H9 (cell line): Measurements from ENCODE around the gene CD28. TPM values are rescaled to one million over a fixed set of nuclear protein-coding genes. Genes with fewer than 3 reads are reported as not detected.

Experiments
- DNase-seq: peaks from one replicate; pipeline ENCODE4 v3.0.0-alpha.2; 2017
- H2AFZ ChIP-seq: one replicate; pipeline ENCODE4 v1.6.1; 2013; ENCODE audit warnings: mild to moderate bottlenecking, low read length, control low read depth, moderate library complexity
- H2AK5ac ChIP-seq: 2 replicates; pipeline ENCODE4 v1.6.1; 2013; ENCODE audit warnings: low read length, control low read depth, mixed read lengths; ENCODE audit not compliant: insufficient read length
- H2BK120ac ChIP-seq: one replicate; pipeline ENCODE4 v1.6.1; 2013; ENCODE audit warnings: low read depth, mild to moderate bottlenecking, low read length, control low read depth, inconsistent platforms; ENCODE audit not compliant: poor library complexity, severe bottlenecking
- H2BK12ac ChIP-seq: 2 replicates; pipeline ENCODE4 v1.6.1; 2013; ENCODE audit warnings: low read length, control low read depth, mixed read lengths, low read depth; ENCODE audit not compliant: insufficient read length
- H2BK15ac ChIP-seq: 2 replicates; pipeline ENCODE4 v1.6.1; 2013; ENCODE audit warnings: low read depth, low read length, control low read depth
- H2BK20ac ChIP-seq: one replicate; pipeline ENCODE4 v1.6.1; 2013; ENCODE audit warnings: low read depth, mild to moderate bottlenecking, low read length, control low read depth, inconsistent platforms; ENCODE audit not compliant: poor library complexity, severe bottlenecking
- H2BK5ac ChIP-seq: 2 replicates; pipeline ENCODE4 v1.6.1; 2013; ENCODE audit warnings: low read length, control low read depth, mixed read lengths; ENCODE audit not compliant: insufficient read length
- H3K14ac ChIP-seq: 2 replicates; pipeline ENCODE4 v1.6.1; 2013; ENCODE audit warnings: low read length, control low read depth; ENCODE audit not compliant: insufficient read depth
- H3K18ac ChIP-seq: 2 replicates; pipeline ENCODE4 v1.6.1; 2013; ENCODE audit warnings: low read depth, mild to moderate bottlenecking, mixed read lengths, low read length, control low read depth; ENCODE audit not compliant: insufficient read length
- H3K23ac ChIP-seq: 2 replicates; pipeline ENCODE4 v1.6.1; 2013; ENCODE audit warnings: low read length, control low read depth, mixed read lengths, low read depth; ENCODE audit not compliant: insufficient read length
- H3K23me2 ChIP-seq: 2 replicates; pipeline ENCODE4 v1.6.1; 2013; ENCODE audit warnings: low read depth, mild to moderate bottlenecking, mixed read lengths, low read length, control low read depth; ENCODE audit not compliant: insufficient read length, poor library complexity, severe bottlenecking
- H3K27ac ChIP-seq: 2 replicates; pipeline ENCODE4 v1.5.1; 2013; ENCODE audit warnings: low read length, control low read depth, mixed read lengths, low read depth; ENCODE audit not compliant: insufficient read length
- H3K27me3 ChIP-seq: 2 replicates; pipeline ENCODE4 v1.6.1; 2013; ENCODE audit warnings: low read length, control low read depth, inconsistent platforms; ENCODE audit not compliant: insufficient read depth
- H3K4ac ChIP-seq: 2 replicates; pipeline ENCODE4 v1.6.1; 2013; ENCODE audit warnings: low read depth, mild to moderate bottlenecking, control low read depth, inconsistent platforms, low read length, moderate library complexity
- H3K4me1 ChIP-seq: 2 replicates; pipeline ENCODE4 v1.6.1; 2013; ENCODE audit warnings: low read length, control low read depth, inconsistent platforms; ENCODE audit not compliant: insufficient read depth
- H3K4me2 ChIP-seq: 2 replicates; pipeline ENCODE4 v1.6.1; 2013; ENCODE audit warnings: low read length, control low read depth, mixed read lengths; ENCODE audit not compliant: insufficient read length, insufficient read depth
- H3K56ac ChIP-seq: 2 replicates; pipeline ENCODE4 v1.6.1; 2013; ENCODE audit warnings: low read depth, mild to moderate bottlenecking, mixed read lengths, low read length, control low read depth; ENCODE audit not compliant: insufficient read length
- H3K79me1 ChIP-seq: 2 replicates; pipeline ENCODE4 v1.6.1; 2013; ENCODE audit warnings: low read depth, mild to moderate bottlenecking, moderate library complexity, low read length, control low read depth, inconsistent platforms; ENCODE audit not compliant: insufficient read depth, poor library complexity, severe bottlenecking
- H3K79me2 ChIP-seq: 2 replicates; pipeline ENCODE4 v1.6.1; 2013; ENCODE audit warnings: low read length, control low read depth, inconsistent platforms; ENCODE audit not compliant: insufficient read depth
- H3K9ac ChIP-seq: 2 replicates; pipeline ENCODE4 v1.6.1; 2013; ENCODE audit warnings: low read length, control low read depth, mixed read lengths; ENCODE audit not compliant: insufficient read length; ENCODE audit errors: extremely low read depth
- H3K9me3 ChIP-seq: one replicate; pipeline ENCODE4 v1.6.1; 2013; ENCODE audit warnings: low read depth, low read length, inconsistent platforms; ENCODE audit not compliant: control insufficient read depth
- H3T11ph ChIP-seq: one replicate; pipeline ENCODE4 v1.6.1; 2013; ENCODE audit warnings: mild to moderate bottlenecking, low read length, control low read depth, inconsistent platforms
- H4K20me1 ChIP-seq: one replicate; pipeline ENCODE4 v1.6.1; 2013; ENCODE audit not compliant: control insufficient read depth, insufficient read length, insufficient read depth
- H4K5ac ChIP-seq: 2 replicates; pipeline ENCODE4 v1.6.1; 2013; ENCODE audit warnings: low read depth, mild to moderate bottlenecking, mixed read lengths, low read length, control low read depth; ENCODE audit not compliant: insufficient read length
- H4K8ac ChIP-seq: replicated peaks from 2 replicates; pipeline ENCODE4 v1.6.1; 2013; ENCODE audit warnings: low read length, control low read depth, mixed read lengths, low read depth; ENCODE audit not compliant: insufficient read length
- H4K91ac ChIP-seq: 2 replicates; pipeline ENCODE4 v1.6.1; 2013; ENCODE audit warnings: low read depth, mild to moderate bottlenecking, moderate library complexity, mixed read lengths, low read length, control low read depth; ENCODE audit not compliant: insufficient read length
- H3K27ac Mint-ChIP-seq, 3 experiments: 2 replicates in 2 of 3; 3 replicates in 1 of 3; pipeline ENCODE4 v1.8.0; 2020 to 2021; ENCODE audit warnings: mixed read lengths in 3 of 3, mild to moderate bottlenecking in 1 of 3, moderate library complexity in 1 of 3
- H3K27me3 Mint-ChIP-seq: 2 replicates; pipeline ENCODE4 v1.8.0; 2021; ENCODE audit warnings: low read depth, mild to moderate bottlenecking, moderate library complexity, mixed read lengths
- H3K36me3 Mint-ChIP-seq, 3 experiments: 2 replicates in 2 of 3; 3 replicates in 1 of 3; pipeline ENCODE4 v1.8.0; 2020 to 2021; ENCODE audit warnings: low read depth in 3 of 3, mixed read lengths in 3 of 3; ENCODE audit not compliant: insufficient read depth in 1 of 3
- H3K4me1 Mint-ChIP-seq, 2 experiments: 2 replicates each; pipeline ENCODE4 v1.8.0; 2020; ENCODE audit warnings: mixed read lengths in 2 of 2
- H3K4me3 Mint-ChIP-seq, 2 experiments: 2 replicates in 1 of 2; 3 replicates in 1 of 2; pipeline ENCODE4 v1.8.0; 2020 to 2021; ENCODE audit warnings: mild to moderate bottlenecking in 2 of 2, mixed read lengths in 2 of 2, moderate library complexity in 1 of 2
- H3K9me3 Mint-ChIP-seq, 2 experiments: 2 replicates in 1 of 2; 3 replicates in 1 of 2; pipeline ENCODE4 v1.8.0; 2020; ENCODE audit warnings: mild to moderate bottlenecking in 2 of 2, mixed read lengths in 2 of 2, moderate library complexity in 1 of 2
- WGBS: extraction: QIAGEN DNeasy Blood & Tissue Kit; methylation state at CpG from one replicate; pipeline ENCODE4 v1.1.7; 2013; ENCODE audit warnings: missing lambda C conversion rate, low lambda C conversion rate, mixed read lengths; ENCODE audit not compliant: insufficient read length; ENCODE audit errors: extremely low coverage; 5-methylcytosine and 5-hydroxymethylcytosine counted together
- total RNA-seq: library from RNA; stranded (reverse); gene quantifications from 2 replicates; pipeline ENCODE4 v1.2.1, GENCODE V29; 2021
- TF ChIP-seq, protein P1 (sequence below): fragments of 200-600 bp; sonication (generic); conservative IDR thresholded peaks from 3 replicates; pipeline ENCODE4 v1.8.0; 2021; ENCODE audit warnings: antibody characterized with exemption, mild to moderate bottlenecking

The CD28 gene
- total RNA-seq, 1 experiment from 2014 or later = not detected

DNA sequence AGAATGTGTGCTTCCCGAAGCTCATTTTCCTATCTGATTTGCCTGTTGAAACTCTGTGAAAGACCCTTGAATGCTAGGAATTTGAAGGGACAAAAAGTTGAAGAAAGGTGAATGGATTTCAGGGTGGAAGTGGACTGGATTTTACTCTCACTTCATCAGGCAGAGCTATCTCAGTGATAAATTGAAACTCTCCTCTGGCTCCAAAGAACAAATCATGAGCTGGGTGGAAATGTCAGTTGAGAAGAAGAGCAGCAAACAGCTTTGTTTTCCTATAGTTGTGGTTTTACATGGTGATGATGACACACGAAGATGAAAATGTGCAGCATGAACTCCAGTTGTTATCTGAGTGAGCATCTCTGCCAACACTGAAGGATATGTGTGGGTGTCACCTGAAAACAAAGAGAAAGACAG lies 34.4 kb downstream of the CD28 start:
- Histone ChIP-seq H3K4ac (no peak overlapping the region), H2AFZ (no peak overlapping the region), H3K79me1 (no peaks in the 10 kb centered on the region), H4K5ac (no peak overlapping the region), H3K4me2 (no peak overlapping the region), H3K23ac (no peak overlapping the region), H2BK120ac (no peak overlapping the region), H3K18ac (no peak overlapping the region), H4K20me1 (no peaks in the 10 kb centered on the region), H2BK15ac (no peak overlapping the region), H4K91ac (no peak overlapping the region), H4K8ac (no peak overlapping the region), H2BK12ac (no peak overlapping the region), H2BK20ac (no peak overlapping the region), H3T11ph (no peak overlapping the region), H3K4me1 (no peaks in the 10 kb centered on the region), H3K56ac (no peak overlapping the region), H2AK5ac (no peak overlapping the region), H3K23me2 (no peaks in the 10 kb centered on the region), H3K9me3 (no peaks in the 10 kb centered on the region), H2BK5ac (no peak overlapping the region), H3K27ac (no peak overlapping the region), H3K27me3 (no peaks in the 10 kb centered on the region), H3K9ac (no peak overlapping the region), H3K14ac (no peak overlapping the region), H3K79me2 (no peaks in the 10 kb centered on the region)
- Mint-ChIP-seq H3K36me3 (no peaks in the 10 kb centered on the region), H3K4me1 (0 out of 4 replicates have a peak, but pooled peaks cover 0 to 2% of the 10 kb centered on the region in 2 experiments), H3K4me3 (no peak overlapping the region), H3K27me3 (no peaks in the 10 kb centered on the region; the same call in 1 of the 2 replicates), H3K9me3 (no peaks in the 10 kb centered on the region), H3K27ac (no peak overlapping the region)
- no CpG with 5 or more reads among the region's 2 CpGs for WGBS
- TF ChIP-seq, protein P1, sequence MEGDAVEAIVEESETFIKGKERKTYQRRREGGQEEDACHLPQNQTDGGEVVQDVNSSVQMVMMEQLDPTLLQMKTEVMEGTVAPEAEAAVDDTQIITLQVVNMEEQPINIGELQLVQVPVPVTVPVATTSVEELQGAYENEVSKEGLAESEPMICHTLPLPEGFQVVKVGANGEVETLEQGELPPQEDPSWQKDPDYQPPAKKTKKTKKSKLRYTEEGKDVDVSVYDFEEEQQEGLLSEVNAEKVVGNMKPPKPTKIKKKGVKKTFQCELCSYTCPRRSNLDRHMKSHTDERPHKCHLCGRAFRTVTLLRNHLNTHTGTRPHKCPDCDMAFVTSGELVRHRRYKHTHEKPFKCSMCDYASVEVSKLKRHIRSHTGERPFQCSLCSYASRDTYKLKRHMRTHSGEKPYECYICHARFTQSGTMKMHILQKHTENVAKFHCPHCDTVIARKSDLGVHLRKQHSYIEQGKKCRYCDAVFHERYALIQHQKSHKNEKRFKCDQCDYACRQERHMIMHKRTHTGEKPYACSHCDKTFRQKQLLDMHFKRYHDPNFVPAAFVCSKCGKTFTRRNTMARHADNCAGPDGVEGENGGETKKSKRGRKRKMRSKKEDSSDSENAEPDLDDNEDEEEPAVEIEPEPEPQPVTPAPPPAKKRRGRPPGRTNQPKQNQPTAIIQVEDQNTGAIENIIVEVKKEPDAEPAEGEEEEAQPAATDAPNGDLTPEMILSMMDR = no peak
- DNase-seq = no peak
